D341Med (cell line): Measurements from ENCODE around the gene PAN3.
"Not testable (repeated sequence)": the region's sequence is repeated elsewhere in the genome, so short reads cannot be mapped to it uniquely, and the experiment has no call there.

Source experiments
- DNase-seq: peaks from one replicate; pipeline ENCODE4 v3.0.0; 2012; ENCODE audit warnings: low spot score

Gene PAN3, protein sequence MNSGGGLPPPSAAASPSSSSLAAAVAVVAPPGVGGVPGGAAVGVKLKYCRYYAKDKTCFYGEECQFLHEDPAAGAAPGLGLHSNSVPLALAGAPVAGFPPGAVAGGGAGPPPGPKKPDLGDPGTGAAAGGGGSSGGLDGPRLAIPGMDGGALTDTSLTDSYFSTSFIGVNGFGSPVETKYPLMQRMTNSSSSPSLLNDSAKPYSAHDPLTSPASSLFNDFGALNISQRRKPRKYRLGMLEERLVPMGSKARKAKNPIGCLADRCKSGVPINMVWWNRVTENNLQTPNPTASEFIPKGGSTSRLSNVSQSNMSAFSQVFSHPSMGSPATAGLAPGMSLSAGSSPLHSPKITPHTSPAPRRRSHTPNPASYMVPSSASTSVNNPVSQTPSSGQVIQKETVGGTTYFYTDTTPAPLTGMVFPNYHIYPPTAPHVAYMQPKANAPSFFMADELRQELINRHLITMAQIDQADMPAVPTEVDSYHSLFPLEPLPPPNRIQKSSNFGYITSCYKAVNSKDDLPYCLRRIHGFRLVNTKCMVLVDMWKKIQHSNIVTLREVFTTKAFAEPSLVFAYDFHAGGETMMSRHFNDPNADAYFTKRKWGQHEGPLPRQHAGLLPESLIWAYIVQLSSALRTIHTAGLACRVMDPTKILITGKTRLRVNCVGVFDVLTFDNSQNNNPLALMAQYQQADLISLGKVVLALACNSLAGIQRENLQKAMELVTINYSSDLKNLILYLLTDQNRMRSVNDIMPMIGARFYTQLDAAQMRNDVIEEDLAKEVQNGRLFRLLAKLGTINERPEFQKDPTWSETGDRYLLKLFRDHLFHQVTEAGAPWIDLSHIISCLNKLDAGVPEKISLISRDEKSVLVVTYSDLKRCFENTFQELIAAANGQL

DNA sequence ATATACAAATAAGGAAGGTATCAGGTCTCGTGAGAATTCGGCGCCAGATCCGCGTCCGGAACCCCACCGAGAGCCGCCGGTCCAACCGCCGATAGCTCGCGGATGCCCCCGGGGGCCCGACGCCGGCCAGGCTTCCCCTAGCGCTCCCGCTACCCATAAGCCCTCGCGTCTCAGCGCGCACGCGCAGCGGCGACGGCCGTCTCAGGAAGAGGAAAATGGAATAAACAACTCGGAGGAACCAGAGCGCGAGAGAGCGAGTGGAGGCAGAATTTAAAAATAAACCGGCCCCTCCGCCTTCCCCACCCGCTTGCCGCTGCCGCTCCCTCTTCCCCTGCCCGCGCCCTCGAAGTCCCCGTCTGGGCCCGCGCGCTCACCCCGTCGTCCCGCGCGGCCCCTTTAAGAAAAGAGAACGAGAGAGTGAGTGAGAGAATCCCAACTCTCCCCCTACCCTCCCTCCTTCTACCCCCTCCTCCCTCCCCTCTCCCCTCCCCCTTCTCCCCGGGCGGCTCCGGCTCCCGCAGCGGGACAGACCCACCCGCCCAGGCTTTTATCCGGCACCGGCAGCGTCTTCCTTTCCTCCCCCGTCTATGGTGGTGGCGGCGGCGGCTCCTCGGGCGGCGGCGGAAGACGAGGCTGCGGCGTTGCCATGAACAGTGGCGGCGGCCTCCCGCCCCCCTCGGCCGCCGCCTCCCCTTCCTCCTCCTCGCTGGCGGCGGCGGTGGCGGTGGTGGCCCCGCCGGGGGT, at the start of gene PAN3:
PAN3 (plus strand) TSS at position 534 of the 744 bp plus-strand sequence; CDS start at position 647, 113 bp downstream.
- DNase-seq: peak; percentile 93

DNA sequence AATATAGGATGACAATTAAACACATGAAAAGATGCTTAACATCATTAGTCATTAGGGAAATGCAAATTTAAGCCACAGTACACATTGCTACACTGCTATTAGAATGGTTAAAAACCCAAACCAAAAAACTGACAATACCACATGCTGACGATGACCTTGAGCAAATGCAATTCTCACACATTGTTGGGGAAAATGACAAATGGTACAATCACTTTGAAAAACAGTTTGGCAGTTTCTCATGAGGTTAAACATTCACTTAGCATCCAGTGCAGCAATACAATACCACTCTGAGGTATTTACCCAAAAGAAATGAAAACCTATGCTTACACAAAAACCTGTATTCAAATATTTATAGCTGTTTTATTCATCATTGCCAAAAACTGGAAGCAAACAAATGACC, 49.3 kb upstream of the PAN3 start:
- DNase-seq: no peak

DNA sequence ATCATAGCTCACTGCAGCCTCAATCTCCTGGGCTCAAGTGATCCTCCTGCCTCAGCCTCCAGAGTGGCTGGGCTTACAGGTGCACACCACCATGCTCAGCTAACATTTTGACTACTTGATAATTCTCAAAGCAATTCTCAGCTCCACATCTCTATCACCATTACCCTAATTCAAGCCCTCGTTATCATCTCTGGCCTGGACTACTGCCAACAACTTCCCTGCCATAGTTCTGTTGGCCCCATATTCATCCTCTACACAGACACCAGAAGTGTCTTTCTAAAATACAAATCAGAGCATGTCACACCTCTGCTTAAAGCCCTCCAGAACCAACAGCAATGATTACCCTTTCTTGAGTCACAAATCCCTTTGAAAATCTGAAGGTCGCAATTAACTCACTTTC, 45.9 kb upstream of the PAN3 start:
- DNase-seq: no peak

DNA sequence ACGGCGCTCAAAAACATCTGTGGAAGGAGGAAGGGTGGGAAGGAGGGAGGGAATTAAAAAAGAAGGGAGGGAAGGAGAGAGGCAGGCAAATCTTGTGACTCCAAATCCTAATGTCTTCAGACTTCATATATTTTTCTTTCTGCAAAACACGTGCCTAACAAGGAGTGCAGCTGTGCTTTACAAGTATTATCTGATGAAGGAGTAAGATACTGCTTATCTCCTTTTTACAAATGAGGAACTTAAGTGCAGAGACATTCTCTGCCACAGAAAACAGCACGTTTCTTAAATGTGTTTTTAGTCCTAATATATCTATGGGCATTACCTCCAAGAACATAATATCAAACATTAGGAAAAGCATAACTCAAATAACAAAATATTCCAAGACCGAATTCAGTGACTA, 44.5 kb upstream of the PAN3 start:
- no peak for DNase-seq

DNA sequence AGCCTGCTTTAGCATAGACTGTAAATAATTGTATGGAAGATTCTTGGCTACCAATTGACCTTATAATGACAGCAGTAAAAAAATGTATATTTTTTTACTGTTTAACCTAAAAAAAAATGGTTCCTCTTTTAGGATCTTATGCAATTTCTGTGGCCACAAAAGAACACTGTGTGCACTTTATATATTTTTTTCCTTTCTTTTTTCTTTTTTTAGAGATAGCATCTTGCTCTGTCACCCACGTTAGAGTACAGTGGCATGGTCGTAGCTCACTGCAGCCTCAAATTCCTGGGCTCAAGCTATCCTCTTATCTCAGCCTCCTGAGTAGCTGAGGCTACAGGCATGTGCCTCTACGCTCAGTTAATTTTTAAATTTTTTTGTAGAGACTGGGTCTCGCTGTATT, 44.0 kb upstream of the PAN3 start:
- DNase-seq: no peak

DNA sequence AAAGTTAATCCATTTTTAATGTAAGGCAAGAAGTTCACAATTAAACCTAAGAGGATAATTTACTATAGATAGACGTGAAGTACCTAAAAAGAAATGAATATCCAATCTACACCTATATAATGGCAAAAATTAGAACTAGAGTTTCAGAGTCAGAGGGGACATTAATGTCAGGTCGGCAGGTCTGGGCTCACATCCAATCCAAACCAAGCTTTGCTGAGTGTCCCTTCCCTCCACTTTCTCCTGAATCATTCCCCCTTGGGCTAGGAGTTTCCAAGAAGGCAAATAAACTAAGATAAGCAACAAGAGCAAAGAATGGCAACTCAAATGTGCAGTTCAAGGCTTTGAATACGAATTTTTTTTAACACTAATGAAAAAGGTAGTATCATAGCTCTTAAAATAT, 40.8 kb upstream of the PAN3 start:
- DNase-seq: no peak

DNA sequence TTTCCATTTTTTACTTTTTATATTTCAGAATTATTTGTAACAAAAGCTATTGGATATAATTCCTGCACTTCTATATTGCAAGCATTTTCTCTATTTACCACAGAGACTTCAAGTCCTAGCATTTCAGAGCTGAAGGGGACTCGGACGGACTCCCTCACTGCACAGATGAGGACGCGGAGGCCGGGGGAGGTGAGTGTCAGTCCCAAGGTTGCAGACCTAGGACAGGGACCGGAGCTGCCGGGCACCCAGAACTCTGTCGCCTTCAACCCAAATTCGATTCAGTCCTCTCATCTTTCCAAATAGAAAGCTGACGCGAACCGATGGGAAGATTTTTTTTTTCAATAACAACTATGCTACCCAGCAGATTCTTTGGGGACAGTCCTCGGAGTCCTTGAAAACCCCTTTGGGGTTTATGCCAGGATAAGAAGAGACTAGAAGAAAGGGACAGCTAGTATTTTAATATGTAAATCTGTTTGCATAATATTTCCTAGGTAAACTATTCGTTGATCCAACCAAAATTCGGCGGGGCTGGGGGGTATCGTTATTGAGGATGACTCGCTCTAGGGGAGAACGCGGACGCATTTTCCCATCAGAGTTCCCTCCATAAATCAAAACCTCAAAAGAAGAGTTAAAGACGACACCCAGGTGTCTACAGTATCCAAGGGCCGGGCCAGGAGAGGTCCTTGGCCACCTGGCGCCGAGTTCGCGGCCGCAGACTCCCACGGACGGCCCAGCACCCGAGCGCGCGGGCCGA, 38.8 kb upstream of the PAN3 start:
- DNase-seq: peak; percentile 27

DNA sequence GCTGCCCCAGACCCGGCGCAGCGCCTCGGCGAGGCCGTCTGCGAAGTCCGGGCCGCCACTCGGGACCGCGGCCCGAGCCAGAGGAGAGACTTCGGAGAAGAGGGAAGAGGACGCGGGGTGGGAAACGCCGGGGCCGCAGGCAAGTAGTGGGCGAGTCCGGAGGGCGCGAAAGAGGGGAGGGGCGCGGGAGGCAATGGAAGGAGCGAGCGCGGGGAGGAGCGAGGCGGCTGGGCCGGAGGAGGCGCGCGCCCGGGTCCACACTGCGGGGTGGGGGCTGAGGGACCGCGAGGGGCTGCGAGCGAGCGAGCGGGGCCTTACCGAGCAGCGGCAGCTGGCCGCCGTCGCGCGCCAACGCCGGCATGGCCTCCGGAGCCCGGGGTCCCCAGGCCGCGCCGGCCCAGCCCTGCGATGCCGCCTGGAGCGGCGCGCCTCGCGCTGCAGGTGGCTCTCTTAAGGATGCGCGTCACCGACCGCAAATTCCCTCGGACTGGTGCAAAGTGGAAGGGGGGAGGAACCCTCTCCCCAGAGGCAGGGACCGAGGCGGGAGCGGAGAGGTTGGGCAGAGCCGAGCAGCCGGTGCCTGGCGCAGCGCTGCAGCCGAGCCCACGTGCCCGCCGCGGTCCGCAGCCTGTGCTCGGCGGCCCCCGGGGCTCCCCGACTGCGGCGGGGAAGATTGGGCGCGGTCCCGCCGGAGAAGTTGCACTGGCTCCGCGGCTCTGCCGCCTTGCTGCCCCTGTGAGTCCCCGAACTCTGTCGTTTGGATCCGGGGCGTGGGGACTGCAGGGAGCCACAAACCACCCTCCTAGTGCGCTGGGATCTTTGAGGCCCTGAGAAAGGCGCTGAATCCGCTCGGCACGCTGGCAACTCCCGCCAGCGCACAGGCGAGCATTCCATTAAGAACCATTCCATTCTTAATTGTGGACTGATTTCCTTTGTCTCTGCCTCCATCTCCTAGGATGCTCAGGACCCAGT, 37.9 kb upstream of the PAN3 start, which contains the start of gene FLT3:
FLT3 (minus strand) TSS at position 427 of the 972 bp plus-strand sequence; CDS start at position 361, 66 bp downstream.
- peak; percentile 74 for DNase-seq

DNA sequence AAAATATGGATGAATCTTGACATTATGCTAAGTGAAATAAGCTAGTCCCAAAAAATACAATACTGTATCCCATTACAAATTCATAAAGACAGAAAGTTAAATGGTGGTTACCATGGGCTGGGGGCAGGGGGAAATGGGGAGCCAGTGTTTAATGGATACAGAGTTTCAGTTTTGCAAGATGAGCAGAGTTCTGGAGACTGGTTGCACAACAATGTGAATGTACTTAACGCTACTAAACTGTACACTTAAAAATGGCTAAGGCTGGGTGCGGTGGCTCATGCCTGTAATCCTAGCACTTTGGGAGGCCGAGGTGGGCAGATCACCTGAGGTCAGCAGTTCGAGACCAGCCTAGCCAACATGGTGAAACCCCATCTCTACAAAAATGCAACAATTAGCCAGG, 36.5 kb upstream of the PAN3 start:
- not testable (repeated sequence) for DNase-seq

DNA sequence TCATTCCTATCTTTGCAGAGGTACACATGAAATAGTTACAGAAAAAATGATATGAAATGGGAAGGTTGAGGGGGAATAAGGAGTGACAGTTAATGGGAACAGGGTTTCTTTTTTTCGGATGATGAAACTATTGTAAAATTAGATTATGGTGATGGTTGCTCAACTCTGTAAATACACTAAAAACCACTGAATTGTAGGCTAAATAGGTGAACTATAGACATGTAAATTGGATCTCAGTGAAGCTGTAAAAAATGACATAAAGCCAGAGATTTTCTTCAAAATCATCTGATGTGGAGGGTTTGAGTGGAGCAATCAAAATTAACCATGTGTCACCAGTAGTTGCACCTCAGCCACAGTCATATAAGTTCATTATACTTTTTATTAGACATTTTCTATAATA, 31.4 kb upstream of the PAN3 start:
- no peak for DNase-seq

DNA sequence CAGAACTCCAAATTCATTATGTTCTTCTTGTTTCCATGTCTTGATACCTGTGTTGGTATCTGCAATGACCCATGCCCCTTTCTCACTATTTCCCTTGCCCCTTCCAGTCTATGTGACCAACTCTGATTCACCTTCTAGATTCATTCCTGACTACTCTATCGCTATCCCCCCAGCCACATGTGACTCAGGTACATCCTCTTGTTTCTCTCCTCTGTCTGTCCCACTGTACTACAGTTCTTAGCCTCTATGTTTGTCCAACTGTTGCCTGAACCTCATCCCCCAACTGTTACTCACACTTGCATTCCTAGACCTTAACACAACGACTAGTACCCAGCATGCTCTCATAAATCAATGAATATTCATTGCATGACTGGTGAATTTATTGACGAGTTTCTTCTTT, 27.9 kb upstream of the PAN3 start:
- no peak for DNase-seq

DNA sequence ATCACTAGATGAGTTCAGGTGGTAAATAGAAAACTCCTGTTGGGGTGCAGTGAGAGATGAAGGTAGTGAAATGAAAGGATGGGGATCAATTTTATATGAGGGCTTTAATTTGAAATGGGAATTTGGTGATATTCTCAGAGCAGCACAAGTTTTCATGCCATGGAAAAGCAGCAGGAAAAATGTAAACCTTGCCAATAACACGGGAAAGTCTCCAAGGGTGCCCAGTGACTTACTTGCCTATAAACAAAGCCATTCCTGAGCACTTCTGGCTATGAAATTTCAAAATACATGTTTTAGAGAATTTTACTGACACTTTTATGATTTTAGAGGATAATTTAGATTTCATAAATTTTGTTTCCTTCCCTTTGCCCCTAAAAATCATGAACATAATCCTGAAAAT, 21.6 kb upstream of the PAN3 start:
- no peak for DNase-seq

DNA sequence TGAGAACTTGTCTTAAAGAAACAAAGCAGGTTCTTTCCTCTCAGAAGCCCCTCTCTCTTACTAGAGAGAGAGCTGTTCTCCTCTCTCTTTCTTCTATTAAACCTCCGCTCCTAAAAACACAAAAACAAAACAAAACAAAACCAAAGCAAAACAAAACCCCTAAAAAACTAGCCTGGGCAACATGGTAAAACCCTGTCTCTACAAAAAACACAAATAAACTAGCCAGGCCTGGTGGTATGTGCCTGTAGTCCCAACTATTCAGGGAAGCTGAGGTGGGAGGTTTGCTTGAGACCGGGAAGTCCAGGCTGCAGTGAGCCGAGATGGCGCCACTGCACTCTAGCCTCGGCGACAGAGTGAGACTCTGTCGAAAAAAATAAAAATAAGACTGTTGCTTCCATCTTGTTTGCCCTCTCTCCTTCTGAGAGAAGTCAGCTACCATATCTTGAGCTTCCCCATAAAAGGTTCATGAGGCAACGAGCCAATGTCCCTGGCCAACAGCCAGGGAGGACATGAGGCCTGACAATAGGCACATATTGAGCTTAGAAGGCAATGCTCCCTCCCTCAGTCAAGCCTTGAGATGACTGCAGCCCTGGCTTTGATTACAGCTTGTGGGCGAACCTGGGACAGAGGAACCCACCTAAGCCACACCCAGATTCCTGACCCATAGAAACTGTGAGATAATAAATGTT, 20.5 kb upstream of the PAN3 start:
- no peak for DNase-seq

DNA sequence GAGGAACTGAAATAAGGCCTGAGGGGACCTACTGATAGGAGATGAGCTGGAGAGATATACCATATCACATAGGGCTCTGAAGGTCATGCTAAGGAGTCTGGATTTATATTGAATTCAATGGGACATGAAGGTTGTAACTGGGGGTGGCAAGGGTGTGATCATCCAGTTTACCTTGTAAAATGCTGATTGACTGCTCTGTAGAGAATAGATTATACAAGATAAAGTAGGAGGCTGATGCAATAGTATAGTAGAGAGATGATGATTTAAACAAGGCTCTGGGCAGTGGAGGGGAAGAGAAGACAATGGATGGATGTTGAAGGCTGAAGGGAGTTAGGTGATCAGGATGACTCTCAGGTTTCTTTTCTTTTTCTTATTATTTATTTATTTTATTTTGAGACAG, 18.0 kb upstream of the PAN3 start:
- DNase-seq: no peak

DNA sequence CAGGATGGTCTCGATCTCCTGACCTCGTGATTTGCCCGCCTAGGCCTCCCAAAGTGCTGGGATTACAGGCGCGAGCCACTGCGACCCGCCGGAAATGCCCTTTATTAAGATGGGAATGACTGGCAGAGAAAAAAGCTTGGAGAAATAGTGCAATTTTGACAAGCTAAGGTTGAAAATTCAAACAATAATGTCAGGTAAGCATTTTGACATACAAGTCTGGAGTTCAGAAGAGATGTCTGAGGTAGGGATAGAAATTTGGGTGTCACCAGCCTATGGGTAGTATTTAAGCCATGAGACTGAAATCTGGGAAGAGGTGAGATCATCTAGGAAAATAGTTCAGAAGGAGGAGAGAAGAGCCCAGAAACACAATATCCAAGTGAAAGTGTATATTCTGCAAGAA, 17.1 kb upstream of the PAN3 start:
- no peak for DNase-seq

DNA sequence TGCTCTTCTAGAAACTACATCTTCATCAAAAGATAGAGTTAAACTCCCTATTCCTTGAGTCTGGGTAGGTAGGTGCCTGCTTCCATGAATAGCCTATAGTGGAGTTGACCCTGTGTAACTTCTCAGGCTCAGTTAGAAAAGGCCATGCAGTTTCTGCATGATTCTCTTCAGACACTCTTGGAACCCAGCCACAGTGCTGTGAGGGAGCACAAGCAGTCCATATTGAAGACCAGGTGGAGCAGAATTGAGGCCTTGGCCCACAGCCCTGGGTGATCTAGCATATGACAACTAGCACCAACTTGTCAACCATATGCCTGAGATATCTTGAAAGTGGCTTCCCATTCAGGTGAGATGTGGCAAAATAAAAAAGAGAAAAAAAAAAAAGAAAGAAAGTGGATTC, 10.3 kb upstream of the PAN3 start:
- no peak for DNase-seq

DNA sequence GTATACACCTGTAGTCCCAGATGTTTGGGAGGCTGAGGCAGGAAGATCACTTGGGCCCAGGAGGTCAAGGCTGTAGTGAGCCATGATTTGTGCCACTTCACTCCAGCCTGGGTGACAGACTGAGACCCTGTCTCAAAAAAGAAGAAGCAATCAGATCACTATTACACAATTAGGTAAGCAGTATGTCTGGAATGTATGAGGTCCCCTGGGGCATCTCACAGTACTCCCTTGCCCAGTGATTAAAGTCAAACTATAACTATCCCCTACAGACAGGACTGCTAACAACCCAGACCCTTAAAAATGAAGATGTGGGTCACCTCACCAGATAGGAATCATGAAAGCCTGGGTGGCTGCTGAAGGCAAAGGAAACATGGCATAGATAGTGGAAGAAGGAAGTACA, 9.4 kb upstream of the PAN3 start:
- no peak for DNase-seq

DNA sequence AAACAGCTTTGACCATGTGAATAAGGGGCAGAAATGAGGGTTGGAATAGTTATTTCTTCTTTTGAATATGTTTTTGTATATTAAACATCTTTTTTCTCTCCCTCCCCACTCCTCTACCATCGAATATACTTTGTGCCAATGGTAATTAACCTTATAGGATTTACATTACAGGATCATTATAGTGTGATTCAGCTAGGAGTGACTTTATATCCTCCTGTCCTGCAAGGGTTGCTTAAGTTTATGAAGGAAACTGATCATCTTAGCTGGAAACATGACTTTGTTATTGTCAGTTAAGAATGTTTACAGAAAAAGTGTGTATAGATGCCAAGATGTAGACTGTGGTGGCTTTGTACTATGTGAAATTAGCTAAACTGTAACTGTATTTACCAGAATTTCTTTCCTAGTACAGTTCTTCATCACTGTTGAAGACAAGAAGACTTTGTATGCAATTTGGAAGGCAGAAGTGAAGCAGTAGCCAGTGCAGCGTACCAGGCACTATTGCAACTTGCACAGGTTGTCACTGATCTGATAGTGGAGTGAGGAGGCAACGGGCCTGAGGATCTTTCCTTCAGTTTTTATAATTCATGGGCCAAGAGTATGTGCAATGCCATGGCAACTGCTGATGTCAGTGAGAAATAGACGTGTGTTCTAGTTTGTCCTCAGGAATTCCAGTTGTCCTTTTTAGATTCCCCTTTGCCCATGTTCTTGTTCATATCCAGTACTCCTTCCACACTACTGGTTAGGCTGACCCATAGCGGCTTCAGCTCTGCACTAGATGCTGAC, 8.2 kb upstream of the PAN3 start:
- no peak for DNase-seq

DNA sequence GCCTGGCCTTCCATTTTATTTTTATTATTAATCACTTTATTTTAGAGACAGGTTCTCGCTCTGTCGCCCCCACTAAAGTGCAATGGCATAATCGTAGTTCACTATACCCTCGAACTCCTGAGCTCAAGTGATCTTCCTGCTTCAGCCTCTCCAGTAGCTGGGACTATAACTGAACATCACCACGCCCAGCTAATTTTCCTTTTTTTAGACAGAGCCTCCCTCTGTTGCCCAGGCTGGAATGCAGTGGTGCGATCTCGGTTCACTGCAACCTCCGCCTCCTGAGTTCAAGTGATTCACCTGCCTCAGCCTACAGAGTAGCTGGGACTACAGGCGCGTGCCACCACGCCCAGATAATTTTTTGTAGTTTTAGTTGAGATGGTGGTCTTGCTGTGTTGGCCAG, 6.7 kb upstream of the PAN3 start:
- DNase-seq: no peak
